Spleen (tissue), 11 donors: ENCODE measurements around the gene KRT15. TPM values are rescaled to one million over a fixed set of nuclear protein-coding genes. Genes with fewer than 3 reads are reported as not detected.

Source experiments
- DNase-seq: peaks from one replicate; pipeline ENCODE4 v3.0.0-alpha.2; 2020
- H3K27ac ChIP-seq, 8 donors: fragments of 200-600 bp; sonication (generic) in 7 of 8; 1 replicate in 4 of 8; 2 replicates in 4 of 8; pipeline versions ENCODE4 v1.5.0 to v1.8.0; 2016 to 2021; ENCODE audit warnings: inconsistent platforms in 4 of 8, mild to moderate bottlenecking in 4 of 8, moderate library complexity in 1 of 8
- H3K27me3 ChIP-seq, 7 donors: fragments of 200-600 bp; sonication (generic) in 6 of 7; replicated peaks in 1 of 7; 1 replicate in 4 of 7; 2 replicates in 3 of 7; pipeline versions ENCODE4 v1.5.0 to v1.8.0; 2016 to 2021; ENCODE audit warnings: inconsistent platforms in 3 of 7, mild to moderate bottlenecking in 1 of 7
- H3K36me3 ChIP-seq, 6 donors: fragments of 200-600 bp; sonication (generic) in 5 of 6; 1 replicate in 4 of 6; 2 replicates in 2 of 6; pipeline versions ENCODE4 v1.5.0 to v1.8.0; 2016 to 2021; ENCODE audit warnings: inconsistent platforms in 2 of 6
- H3K4me1 ChIP-seq, 6 donors: fragments of 200-600 bp; sonication (generic) in 5 of 6; 1 replicate in 3 of 6; 2 replicates in 3 of 6; pipeline versions ENCODE4 v1.5.0 to v1.8.0; 2016 to 2021; ENCODE audit warnings: inconsistent platforms in 3 of 6
- H3K4me3 ChIP-seq, 8 donors: fragments of 200-600 bp; sonication (generic) in 7 of 8; 1 replicate in 4 of 8; 2 replicates in 4 of 8; pipeline versions ENCODE4 v1.5.0 to v1.8.0; 2016 to 2021; ENCODE audit warnings: inconsistent platforms in 4 of 8, mild to moderate bottlenecking in 4 of 8, moderate library complexity in 2 of 8
- H3K9me3 ChIP-seq, 8 donors: fragments of 200-600 bp; sonication (generic) in 7 of 8; 1 replicate in 4 of 8; 2 replicates in 4 of 8; pipeline versions ENCODE4 v1.5.0 to v1.8.0; 2016 to 2021; ENCODE audit warnings: inconsistent platforms in 4 of 8
- POLR2A ChIP-seq, 3 donors: fragments of 450-650 bp; IDR thresholded peaks; one replicate each; pipeline ENCODE4 v1.5.1; 2017; ENCODE audit warnings: antibody characterized with exemption in 3 of 3, mild to moderate bottlenecking in 1 of 3
- POLR2AphosphoS5 ChIP-seq, 3 donors: sonication (generic); formaldehyde crosslinking; IDR thresholded peaks; one replicate each; pipeline ENCODE4 v1.5.1; 2017; ENCODE audit warnings: antibody characterized with exemption in 3 of 3
- WGBS, 5 donors: extraction: QIAGEN DNeasy Blood & Tissue Kit in 3 of 5; methylation state at CpG; one replicate each; pipeline versions ENCODE4 v1.1.5 to v1.1.7; 2013 to 2018; 5-methylcytosine and 5-hydroxymethylcytosine counted together
- intact Hi-C: fragments of 100-400 bp; cut with DNase I; formaldehyde crosslinking; loops from one replicate; pipeline ENCODE4 v1.15.0; 2023; ENCODE audit warnings: low total_unique reads
- polyA plus RNA-seq, 3 donors: library from polyadenylated mRNA; stranded (reverse); fragments of 200-250 nt; gene quantifications; one replicate each; pipeline ENCODE4 v1.2.1, GENCODE V29; 2013
- total RNA-seq, 7 donors: library from RNA; depleted of rRNA in 3 of 7; stranded (reverse); fragments of >200 nt in 3 of 7; fragmentation: NEBNext Ultra II Directional in 4 of 7; extraction: Animal tissue kit (Norgen Biotek cat#: 25700) in 4 of 7; gene quantifications; one replicate each; pipeline versions ENCODE4 v1.1.0 to v1.2.1, GENCODE V29; 2016 to 2021
- TF ChIP-seq, protein P1 (sequence below), 11 experiments: fragments of 200-600 bp in 7 of 11; fragments of 450-650 bp in 4 of 11; sonication (generic) in 4 of 11; IDR thresholded peaks in 8 of 11; conservative IDR thresholded peaks in 3 of 11; 1 replicate in 7 of 11; 2 replicates in 4 of 11; pipeline versions ENCODE4 v1.4.0 to v1.8.0; 2016 to 2021; ENCODE audit warnings: antibody characterized with exemption in 11 of 11, inconsistent platforms in 4 of 11, mild to moderate bottlenecking in 1 of 11
- donor health status: healthy with polysubstance abuse.
- donor health status: DM: no; HTN: no; CAD: no; lungs with moderate emphysema.
- donor health status: DM: no; HTN: no; CAD: no.
- donor health status: Bipolar disorder and iron deficiency.
- donor health status: healthy.
- donor health status: DM: no; HTN: no; CAD: no.
- donor health status: DM: yes; HTN: yes; CAD: no.

The KRT15 gene
- total and polyA plus RNA-seq, 10 donors = 0.07 to 1.3 (median 0.11) TPM; not detected in 7

DNA sequence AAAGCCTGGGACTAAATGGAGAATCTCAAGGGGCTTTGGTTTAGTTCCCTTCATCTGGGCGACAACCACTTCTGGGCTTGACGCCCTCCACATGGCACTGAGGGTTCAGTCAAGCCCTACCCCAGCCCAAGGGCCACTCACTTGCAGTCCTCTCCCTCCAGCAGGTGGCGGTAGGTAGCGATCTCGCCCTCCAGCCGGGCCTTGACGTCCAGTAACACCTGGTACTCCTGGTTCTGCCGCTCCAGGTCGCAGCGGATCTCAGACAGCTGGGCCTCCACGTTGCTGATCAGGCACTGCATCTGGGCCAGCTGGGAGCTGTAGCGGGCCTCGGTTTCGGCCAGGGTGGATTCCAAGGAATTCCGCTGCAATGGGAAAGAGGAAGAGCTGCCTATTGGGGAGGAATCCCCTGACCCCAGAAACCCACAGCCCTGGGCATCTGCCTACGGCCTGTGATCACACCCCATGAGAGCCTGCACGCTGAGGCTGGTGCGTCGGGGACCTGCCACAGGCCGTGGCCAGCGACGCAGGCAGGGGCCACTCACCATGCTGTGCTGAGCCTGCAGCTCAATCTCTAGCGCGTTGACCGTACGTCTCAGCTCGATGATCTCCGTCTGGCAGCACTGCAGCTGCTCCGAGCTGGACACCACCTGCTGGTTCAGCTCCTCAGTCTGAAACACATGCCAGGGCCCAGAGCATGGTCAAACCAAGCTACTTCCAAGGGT, 31.7 kb downstream of the KRT15 start:
- intact Hi-C loops = no loop called here
- TF ChIP-seq, protein P1, sequence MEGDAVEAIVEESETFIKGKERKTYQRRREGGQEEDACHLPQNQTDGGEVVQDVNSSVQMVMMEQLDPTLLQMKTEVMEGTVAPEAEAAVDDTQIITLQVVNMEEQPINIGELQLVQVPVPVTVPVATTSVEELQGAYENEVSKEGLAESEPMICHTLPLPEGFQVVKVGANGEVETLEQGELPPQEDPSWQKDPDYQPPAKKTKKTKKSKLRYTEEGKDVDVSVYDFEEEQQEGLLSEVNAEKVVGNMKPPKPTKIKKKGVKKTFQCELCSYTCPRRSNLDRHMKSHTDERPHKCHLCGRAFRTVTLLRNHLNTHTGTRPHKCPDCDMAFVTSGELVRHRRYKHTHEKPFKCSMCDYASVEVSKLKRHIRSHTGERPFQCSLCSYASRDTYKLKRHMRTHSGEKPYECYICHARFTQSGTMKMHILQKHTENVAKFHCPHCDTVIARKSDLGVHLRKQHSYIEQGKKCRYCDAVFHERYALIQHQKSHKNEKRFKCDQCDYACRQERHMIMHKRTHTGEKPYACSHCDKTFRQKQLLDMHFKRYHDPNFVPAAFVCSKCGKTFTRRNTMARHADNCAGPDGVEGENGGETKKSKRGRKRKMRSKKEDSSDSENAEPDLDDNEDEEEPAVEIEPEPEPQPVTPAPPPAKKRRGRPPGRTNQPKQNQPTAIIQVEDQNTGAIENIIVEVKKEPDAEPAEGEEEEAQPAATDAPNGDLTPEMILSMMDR (IDR thresholded peaks at IDR 0.05 in 8 of 11, conservative IDR thresholded peaks at IDR 0.05 in 3 of 11) = peak in 9 of 11 experiments; percentile 17 to 70 (median 46)
- TF ChIP-seq POLR2A (IDR thresholded peaks at IDR 0.05) = no peak
- WGBS, 5 donors = 63 to 81% (median 67%) methylated on average over 11 to 29 of the region's 29 CpGs
- peak; percentile 89 for DNase-seq
- Histone ChIP-seq H3K27me3 (peaks cover 0 to 19% (median 0%) of the 10 kb centered on the region in 7 donors), H3K27ac (no peak overlapping the region), H3K4me3 (no peak overlapping the region), H3K36me3 (no peaks in the 10 kb centered on the region), H3K4me1 (peaks cover 0 to 29% (median 4%) of the 10 kb centered on the region in 6 donors), H3K9me3 (no peaks in the 10 kb centered on the region)

DNA sequence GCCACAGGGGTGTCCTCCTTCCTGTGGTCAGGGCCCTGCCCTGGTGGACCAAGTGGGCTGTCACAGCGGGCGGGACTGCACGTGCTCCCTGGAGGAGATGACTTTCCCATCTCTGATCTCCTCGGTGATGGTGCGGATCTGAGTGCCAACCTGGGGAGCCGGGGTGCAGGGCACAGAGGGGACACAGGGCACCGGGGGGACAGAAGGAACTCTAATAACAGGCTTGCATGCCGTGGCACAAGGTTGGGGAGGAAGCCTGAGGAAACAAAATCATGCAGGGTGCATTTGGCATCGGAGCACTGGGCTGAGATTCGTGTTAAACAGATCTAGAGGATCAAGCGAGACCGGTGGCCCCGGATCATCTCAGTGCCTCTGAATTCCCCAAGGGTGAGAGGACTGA, 32.4 kb downstream of the KRT15 start:
- TF ChIP-seq, protein P1 (IDR thresholded peaks at IDR 0.05 in 8 of 11, conservative IDR thresholded peaks at IDR 0.05 in 3 of 11) = no peak
- no peak for TF ChIP-seq POLR2A (IDR thresholded peaks at IDR 0.05)
- TF ChIP-seq POLR2AphosphoS5 (IDR thresholded peaks at IDR 0.05) = no peak
- Histone ChIP-seq H3K36me3 (no peaks in the 10 kb centered on the region), H3K4me3 (no peak overlapping the region), H3K9me3 (no peaks in the 10 kb centered on the region), H3K4me1 (peaks cover 0 to 26% (median 4%) of the 10 kb centered on the region in 6 donors), H3K27ac (no peak overlapping the region), H3K27me3 (peaks cover 0 to 19% (median 0%) of the 10 kb centered on the region in 7 donors)
- 88 to 96% (median 90%) methylated on average over 10 to 13 of the region's 13 CpGs for WGBS, 5 donors
- no peak for DNase-seq
- intact Hi-C loops = no loop called here

DNA sequence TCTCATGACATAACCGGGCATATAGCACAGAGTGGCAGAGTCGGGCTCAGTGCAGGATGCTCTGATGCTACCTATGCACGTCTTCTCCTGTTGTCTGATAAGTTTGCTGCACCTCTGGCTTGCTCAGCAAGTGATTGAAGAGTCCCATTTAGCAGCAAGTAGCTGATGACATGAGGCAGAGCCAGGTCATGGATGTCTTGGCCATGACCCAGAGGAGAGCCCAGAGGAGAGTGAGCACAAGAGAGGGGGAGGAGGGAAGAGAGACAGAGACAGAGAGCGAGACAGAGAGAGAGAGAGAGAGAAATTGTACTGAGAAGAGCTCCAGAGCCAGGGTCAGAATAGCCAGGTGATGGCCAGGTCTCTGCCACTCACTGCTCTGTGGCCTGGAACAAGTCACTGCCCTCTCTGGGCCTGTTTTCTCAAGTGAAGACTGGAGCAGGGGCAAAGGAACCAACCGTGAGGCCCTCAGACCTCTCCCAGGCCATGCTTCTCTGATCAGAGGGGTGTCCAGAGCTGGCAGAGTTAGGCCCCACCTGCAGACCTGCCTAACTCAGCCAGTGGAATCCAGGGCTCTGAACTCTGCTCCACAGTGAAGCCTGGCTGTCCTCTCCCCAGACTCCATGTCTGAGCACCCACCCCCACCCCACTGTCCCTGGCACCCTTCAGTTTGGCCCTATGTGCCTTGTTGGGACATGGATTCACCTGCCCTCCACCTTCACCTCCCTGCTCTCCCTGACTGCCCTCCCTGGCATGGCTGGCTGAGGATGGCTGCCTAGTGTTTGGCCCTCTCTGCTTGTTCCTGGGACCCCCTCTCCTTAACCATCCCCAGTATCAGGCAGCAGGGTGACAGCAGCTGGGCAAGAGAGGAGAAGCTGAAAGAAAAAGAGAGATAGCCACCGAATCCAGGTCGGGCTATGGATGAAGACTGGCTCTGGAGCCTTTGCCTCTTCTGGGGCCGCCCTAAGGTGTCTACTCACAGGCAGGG, 33.5 kb downstream of the KRT15 start:
- no peak for TF ChIP-seq POLR2AphosphoS5 (IDR thresholded peaks at IDR 0.05)
- TF ChIP-seq, protein P1 (IDR thresholded peaks at IDR 0.05 in 8 of 11, conservative IDR thresholded peaks at IDR 0.05 in 3 of 11) = no peak
- no peak for TF ChIP-seq POLR2A (IDR thresholded peaks at IDR 0.05)
- Histone ChIP-seq H3K4me3 (no peak overlapping the region), H3K9me3 (no peaks in the 10 kb centered on the region), H3K27me3 (peaks cover 0 to 19% (median 0%) of the 10 kb centered on the region in 7 donors), H3K27ac (no peak overlapping the region), H3K36me3 (no peaks in the 10 kb centered on the region), H3K4me1 (peaks cover 0 to 19% (median 2%) of the 10 kb centered on the region in 6 donors)
- WGBS, 5 donors = 73 to 91% (median 82%) methylated on average over 7 to 8 of the region's 8 CpGs
- intact Hi-C loops = no loop called here
- DNase-seq = no peak
